GF-D8 (cell line): ENCODE results near the gene BEND7.
"Not testable (repeated sequence)": the region's sequence is repeated elsewhere in the genome, so short reads cannot be mapped to it uniquely, and the experiment has no call there.

Experiments
- DNase-seq: peaks from one replicate; lab custom pipeline; 2025; lab: John Stamatoyannopoulos, UW

BEND7 gene

DNA sequence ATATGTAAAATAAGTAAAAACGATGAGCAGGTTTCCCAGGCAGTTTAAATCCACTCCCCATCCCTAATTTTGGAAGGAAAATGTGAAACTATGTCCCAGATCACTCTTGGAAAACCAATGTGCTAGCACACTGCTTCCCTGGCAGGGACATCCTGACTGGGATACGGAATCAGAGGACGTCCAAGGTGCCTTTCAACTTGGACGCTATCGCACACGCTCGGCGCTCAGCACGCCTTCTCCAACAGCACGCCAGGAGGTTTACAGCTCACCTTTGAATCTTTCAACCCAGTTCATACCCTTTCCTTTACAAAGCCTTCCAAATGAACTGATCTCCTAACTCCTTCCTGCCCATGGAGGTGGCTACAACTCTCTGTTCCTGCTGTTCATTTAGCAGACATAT is 47.1 kb downstream of the BEND7 start:
- DNase-seq, result no peak

DNA sequence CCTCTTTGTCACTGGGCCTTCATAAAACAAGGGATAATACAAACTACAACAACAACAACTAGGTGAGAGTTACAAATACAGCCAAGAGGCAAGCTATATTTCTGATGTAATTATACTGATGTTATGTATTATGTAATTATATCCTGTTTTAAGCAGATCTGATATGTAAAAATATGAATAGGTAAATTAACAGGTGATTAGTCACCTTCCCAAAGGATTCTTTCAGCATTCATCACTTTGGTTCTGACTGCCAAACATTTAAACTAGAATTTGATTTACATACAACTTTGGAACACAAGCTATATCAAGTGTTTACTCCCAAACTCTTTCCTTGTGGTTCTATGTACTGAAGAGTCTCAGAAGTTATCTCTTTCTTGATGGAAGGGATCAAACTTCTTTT is 53.7 kb downstream of the BEND7 start:
- no peak for DNase-seq

DNA sequence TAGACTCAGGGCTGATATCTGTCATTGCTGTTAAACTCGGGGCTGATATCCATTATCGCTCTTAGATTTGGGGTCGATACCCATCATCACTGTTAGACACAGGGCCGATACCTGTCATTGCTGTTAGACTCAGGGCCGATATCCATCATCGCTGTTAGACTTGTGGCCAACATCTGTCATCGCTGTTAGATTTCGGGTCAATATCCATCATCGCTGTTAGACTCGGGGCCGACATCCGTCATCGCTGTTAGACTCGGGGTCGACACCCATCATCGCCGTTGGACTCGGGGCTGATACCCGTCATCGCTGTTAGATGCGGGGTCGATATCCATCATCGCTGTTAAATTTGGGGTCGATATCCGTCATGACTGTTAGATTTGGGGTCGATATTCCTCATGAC is 54.8 kb downstream of the BEND7 start:
- DNase-seq, result no peak

DNA sequence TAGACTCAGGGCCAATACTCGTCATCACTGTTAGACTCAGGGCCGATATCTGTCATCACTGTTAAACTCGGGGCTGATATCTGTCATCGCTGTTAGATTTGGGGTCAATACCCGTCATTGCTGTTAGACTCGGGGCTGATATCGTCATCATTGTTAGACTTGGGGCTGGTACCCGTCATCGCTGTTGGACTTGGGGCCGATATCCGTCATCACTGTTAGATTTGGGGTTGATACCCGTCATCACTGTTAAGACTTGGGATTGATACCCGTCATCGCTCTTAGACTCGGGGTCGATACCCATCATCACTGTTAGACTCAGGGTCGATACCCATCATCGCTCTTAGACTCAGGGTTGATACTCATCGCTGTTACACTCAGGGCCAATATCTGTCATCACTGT is 56.5 kb downstream of the BEND7 start:
- DNase-seq, result no peak

DNA sequence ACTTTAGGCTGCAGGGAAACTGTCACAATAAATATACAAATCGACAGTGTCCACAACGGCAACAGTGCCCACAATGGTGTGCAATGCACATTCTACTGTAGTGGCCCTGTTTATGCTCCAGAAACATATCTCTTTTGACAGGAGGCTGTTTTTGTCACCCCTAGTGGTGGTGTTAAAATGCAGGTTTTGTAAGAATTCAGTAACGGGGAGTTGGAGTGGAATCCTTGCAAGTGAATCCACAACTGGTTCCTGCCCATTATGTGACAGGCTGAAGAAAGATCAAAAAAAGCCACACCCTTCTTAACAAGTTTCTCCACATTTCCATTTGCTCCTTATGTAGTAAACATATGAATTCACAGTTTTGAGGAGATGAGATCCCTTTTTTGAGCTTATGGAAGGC is 58.5 kb downstream of the BEND7 start:
- no peak for DNase-seq

DNA sequence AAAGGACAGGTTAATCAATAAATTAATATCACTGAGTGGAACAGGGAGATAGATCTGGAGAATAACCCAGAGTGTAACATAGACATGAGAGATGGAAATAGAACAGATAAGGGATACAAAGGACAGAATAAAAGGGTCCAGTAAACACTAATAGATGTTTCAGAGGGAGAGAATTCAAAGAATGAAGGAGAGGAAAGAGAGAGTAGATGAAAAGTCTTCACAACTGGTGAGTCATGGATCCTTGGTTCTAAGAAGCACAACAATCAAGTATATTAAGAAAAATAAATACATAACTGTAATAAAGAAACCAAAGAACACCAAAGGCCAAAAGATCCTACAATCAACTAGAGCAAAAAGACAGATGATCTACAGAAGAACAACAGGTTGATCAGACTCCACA is 66.3 kb downstream of the BEND7 start:
- no peak for DNase-seq

DNA sequence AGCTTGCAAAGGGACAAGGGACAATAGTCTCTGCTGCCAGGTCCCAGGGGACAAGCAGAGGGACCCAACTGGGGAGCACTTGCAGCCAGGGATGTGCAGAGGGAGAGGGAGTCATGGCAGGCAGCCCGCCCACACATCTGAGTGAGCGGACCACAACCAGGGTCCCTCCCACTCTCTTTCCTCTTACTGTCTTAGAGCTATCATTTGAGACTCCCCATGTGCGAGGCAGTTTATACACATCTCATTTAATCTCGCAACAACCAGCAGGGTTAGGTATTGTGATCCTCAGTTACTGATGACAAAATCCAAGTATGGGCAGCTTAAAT is 70.2 kb downstream of the BEND7 start:
- DNase-seq, result no peak

DNA sequence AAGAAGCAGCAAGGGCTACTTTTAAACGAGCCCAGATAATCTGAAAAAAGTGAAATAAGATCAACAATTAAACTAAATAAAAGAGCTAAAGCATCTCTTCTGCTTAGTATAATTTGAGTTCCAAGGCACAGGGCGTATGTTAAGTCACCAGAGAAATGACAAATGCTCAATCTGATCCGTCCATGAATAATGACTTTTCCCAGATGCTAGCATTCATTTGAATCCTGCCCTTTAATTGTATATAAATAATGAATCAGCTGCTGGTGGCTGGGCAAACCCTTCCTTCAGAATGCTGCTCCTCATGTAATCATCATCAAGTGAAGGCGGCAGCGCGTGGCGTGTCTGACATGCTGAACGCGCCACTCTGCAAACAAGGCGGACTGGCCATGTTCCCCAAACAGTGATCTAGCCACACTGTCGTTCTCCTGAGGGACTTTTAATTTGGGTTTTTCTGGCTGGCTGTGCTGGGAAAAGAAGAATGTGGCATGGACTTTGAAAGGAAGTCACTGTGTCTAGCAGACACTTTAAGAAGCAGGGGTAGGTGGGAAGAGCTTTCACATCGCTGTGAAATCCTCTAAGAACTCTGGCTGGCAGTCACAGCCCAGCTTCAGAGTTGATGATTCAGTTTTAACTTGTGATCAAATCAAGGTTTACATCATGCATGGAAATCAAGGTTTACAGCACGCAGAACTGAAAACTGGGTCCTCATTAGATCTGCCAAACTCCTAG is 70.7 kb downstream of the BEND7 start:
- no peak for DNase-seq

DNA sequence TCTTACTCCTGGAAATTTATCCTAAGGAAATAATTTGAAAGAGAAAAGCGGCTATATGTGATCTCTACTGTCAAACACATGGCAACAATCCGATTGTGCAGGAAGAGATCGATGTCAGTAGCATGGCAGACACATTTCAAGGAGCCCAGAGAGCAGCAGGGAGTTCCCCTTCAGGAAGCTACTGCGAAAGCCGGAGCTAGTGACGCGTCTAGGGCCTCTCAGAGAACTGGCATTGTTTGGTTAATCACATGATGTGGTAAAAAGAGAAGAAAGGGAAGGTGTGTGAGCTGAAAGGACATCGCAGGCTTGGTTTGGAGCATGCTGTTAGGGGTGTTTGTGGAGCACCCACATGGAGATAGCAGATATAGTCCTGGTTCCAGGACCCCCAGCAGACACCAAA is 74.9 kb downstream of the BEND7 start:
- peak; percentile 28 for DNase-seq

DNA sequence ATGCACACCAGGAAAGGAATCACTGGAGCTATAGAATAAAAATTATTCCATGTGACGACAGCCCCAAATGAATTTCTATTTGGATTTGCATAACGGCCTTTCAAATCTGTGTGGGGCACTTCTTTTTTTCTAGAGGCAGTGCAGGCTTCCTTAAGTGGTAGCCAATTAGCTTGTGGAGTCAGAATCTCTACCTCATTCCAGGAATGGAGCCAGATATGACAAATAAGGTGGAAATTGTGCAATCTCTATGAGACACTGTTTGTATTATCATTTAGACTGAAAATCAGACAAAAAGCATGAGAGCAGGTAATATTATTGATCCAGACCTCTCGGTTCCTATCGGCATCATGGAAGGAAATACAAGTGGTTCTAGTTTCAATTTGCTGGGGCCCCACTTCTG is 78.7 kb downstream of the BEND7 start:
- DNase-seq, result no peak

DNA sequence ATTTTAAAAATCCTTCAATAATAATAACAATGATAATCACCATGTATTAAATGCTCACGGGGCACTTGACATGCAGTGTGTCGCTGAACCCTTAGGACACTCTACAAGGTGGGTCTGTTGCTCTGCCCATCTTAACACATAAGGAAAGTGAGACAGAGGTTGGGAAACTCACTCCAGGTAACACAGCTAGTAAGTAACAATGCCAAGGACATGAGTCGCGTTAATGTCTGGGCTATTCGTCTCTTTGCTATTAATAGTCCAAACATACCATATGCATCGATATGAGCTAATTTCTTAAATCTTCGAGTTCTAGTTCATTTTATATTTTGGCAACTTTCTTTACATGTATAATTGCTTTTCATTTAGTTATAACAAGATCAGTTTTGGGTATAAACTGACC is 79.5 kb downstream of the BEND7 start:
- DNase-seq, result no peak

DNA sequence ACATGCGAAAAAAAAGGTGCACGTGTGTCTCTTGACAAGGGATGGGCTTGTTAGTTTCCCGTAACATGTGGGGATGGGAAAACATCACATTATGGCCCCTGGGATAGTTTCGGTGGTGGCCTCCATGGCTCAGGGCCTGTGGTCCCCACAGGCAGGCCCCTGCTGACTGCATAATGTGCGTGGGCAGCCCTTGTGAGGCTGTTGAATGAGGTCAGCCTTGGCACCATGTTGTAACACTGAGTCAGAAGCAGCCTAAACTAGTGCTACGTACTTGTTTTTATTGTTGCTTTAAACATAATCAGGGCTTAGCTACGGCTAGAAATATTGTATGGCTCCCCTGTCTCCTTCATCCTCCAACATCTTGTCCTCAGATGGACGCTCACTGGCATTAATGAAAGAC is 80.6 kb downstream of the BEND7 start:
- DNase-seq, result no peak

DNA sequence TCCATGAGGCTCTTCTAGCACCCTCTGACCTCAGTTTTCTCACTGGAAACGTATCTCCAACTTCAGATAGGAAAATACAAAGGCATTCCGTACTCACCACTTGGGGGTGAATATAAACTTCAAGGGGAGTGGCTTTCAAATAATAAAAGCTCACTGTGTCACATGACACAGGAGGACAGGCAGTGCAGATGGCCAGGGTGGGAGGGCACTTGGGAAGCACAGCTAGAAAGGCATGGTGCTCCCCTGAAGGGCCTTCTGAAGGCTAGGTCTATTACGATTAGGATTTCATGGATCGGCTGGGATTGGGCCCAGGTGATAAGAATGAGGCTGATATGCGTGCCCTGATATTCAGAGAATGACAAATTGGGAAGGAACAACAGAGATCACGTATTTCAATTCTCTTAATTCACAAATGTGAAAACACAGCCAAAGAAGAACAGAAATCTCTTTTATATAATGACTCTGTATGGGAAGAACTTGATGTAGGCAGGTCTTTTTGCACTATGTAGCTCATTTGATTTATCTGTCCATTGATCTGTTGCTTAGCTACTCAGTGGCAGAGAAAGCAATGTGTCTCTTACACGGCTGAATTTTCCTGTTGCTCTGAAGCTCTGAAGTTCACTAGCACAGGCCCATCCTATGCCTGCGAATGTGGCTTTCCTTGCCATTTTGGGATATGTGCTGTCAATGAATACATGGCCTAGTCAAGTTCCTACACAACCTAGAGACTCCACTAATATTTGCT is 83.0 kb downstream of the BEND7 start:
- no peak for DNase-seq

DNA sequence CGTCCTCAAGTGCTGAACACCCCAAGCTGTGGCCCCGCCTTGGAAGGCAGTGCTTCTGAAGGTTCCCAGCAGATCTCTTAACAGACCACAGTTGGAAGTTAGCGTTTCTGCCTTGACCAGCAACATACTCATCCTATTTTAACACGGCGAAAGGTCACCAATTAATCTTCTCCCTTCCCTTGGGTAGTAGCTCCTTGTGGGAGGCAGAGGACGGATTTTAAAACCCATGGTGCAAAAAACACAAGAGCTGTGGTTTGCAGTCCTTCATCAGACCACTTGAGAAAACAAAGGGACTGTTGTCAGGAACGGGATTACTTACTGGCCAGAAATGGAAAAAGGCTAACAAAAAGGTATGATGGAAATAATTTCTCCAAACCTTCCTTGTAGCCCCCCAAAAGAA is 87.3 kb downstream of the BEND7 start:
- DNase-seq, result no peak

DNA sequence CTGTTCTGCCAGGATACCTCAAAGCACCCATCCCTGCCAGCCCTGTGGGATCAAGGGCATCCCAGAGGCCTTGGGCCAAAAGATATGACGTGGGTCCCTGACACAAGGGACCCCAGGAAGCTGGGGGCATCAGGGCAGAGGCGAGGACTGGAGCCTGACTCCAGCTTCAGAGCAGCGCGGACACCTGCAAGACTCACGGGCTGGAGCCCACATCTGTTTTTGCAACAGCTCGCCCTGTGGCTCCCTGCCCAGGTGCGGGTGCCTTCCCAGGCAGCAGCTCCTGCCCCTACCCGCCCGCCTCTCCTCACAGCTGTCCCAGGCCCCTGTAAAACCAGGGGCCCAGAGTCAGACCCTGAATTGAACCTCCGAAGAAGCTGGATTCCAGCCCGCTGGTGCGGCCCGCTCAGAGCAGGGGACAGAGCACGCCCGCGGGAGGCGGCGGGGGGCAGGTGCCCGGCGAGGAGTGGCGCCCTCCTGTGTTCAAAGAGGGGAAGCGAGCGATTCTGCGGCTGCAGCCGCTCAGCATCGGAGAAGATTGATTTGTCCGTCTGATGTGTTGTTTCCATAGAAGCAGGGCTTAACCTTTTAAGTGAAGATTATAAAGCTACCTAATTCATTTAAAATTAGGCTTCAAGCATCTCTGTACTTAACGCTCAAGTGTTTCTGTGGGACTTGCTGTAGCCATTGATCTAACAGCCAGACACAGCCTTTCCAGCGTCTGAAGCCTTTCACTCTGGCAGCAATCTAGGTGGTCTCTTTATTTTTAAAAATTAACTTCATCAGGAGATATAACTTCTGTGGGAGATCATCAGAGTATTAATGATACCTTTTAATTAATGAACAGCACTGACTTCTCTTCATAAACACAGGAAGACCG is 88.4 kb downstream of the BEND7 start:
- no peak for DNase-seq

DNA sequence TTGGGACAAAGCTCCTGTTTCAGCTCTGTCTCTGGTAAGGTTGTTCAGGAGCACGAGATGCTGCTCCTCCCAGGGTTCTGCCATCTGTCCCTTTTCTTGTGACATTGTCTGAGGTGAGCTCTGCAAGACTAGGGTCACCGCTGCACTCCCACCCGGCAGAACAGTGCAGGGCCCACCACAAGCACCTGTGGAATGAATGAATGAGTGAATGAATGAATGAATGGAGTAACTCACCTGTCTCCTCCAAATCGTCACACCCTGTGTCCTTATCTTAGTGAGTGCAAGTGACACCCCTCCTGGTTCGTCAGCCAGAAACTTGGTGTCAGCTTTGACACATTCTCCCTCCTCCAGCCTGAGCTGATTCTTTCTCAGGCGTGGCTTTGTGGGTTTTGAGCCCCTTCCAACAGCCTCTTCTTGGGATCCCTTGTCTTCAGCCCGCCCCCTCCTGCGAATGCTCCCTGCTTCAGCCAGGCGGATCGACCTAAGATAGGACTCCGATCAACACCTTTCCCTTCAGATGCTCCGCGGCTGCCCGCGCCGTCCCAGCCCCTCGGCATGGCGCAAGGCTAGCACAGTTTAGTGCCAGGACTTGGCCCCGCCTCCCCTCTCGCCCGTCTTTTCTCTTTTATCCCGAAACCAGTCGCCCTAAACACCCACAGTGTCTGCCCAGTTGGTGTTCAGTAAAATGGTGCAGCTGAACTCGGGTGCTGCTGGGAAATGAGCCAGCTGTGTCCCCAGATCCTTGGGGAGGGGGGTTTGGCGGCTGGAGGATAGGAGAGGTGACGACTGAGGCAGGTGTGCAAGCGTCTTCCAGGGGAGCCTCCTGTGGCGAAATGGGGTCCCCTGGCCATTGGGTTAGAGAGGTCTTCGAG is 89.3 kb downstream of the BEND7 start:
- DNase-seq, result no peak

DNA sequence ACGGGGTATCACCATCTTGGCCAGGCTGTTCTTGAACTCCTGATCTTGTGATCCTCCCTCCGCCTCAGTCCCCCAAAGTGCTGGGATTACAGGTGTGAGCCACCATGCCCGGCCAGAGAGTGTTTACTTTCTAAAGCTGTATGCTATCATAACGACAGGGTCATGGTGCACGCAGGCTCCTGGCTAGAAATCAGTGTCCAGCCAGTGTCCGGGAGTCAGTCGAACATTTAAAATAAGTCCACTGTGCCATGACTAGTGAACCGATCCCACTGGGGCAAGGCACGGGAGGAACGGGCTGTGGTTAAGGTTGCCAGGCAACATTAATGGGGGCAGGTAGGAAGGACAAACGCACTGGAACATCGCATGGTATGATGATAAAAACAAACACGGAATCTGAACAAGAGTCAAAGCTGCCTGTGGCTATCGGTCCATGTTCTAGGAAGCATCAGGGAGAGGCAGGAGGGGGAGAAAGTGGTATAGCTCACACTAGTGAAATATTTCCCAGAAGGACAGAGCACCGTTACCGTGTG is 91.7 kb downstream of the BEND7 start:
- no peak for DNase-seq

DNA sequence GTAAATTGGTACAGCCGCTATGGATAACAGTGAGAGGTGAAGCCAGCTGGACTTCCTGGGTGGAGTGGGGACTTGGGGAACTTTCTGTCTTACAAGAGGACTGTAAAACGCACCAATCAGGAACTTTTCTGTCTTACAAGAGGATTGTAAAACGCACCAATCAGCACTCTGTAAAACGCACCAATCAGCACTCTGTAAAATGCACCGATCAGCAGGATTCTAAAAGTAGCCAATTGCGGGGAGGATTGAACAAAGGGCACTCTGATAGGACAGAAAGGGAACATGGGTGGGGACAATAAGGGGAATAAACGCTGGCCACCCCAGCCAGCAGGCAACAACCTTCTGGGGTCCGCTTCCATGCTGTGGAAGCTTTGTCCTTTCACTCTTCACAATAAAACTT is 100.9 kb downstream of the BEND7 start:
- DNase-seq, result not testable (repeated sequence)

DNA sequence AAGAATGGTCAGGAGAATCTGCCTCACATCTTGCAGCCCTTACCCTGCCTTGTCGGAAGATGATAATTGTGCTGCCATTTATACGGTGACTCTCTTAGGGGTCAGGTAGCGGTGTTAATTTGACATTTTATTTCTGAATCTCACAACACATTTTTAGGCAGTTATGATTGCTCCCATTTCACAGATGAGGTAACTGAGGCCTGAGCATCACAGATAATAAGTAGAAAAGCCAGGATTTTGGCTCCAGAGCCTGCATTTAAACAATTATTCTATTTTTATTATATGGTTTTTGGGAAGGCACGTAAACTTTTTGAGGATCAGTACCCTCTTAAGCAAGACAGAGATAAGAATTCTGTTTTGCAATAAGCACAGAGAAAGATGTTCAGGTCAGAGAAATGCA is 103.4 kb downstream of the BEND7 start:
- DNase-seq, result no peak

DNA sequence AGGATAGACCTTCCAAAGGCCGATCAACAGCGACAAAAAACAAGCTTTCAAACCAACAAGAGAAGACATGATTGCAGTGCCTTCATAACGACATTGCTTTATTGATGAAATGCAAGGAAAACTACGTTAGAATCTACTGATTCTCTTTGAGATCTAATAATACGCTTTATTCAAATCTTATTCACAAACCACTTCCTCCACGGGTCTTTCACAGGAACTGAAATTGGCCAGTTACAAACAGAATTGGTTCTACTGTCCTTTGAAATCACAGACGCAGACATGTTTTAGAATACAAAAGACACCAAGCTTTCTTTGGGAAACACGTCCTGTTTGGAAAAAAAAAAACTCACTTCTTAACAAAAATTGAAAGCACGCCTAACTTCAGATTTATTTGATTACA is 106.0 kb downstream of the BEND7 start:
- no peak for DNase-seq

DNA sequence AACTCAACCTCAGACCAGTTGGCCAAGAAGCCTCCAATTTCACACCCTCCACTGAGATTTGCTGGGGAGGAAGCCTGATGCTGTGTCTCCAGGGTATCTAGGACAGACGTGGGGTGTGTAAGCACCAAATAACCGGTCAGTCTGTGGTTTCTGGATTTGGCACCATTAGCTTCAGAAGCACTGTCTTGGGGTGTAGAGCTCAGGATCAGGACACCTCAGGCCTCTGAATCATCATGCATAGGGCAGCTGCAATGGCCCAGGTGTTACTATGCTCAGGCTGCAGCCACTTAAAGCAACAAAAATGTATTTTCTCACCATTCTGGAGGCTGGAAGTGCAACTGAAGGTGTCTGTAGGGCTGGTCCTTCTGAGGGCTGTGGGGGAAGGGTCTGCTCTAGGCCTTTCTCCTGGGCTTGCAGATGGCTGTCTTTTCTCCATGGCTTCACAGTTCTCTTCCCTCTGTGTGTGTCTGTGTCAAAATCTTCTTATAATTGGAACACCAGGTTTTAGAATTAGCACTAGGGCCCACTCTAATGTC is 107.4 kb downstream of the BEND7 start:
- DNase-seq, result no peak
